Gastroesophageal sphincter (tissue), 4 donors: Measurements from ENCODE around the gene LIMK1. TPM values are rescaled to one million over a fixed set of nuclear protein-coding genes. Genes with fewer than 3 reads are reported as not detected.

Experiments used
- ATAC-seq: fragments of 150-250 bp; one replicate; pipeline ENCODE4 v1.9.1; 2016; ENCODE audit warnings: mild to moderate bottlenecking, moderate library complexity
- H3K27ac ChIP-seq, 4 donors: fragments of 200-600 bp; sonication (generic) in 3 of 4; 1 replicate in 3 of 4; 2 replicates in 1 of 4; pipeline ENCODE4 v1.5.1; 2016 to 2019
- H3K27me3 ChIP-seq: fragments of 200-600 bp; sonication (generic); one replicate; pipeline ENCODE4 v1.5.1; 2019
- H3K36me3 ChIP-seq, 2 donors: fragments of 200-600 bp; sonication (generic); one replicate each; pipeline ENCODE4 v1.5.1; 2019; ENCODE audit warnings: control low read depth in 1 of 2
- H3K4me1 ChIP-seq, 3 donors: fragments of 200-600 bp; sonication (generic); 1 replicate in 2 of 3; 2 replicates in 1 of 3; pipeline ENCODE4 v1.5.1; 2016 to 2019; ENCODE audit warnings: control low read depth in 2 of 3
- H3K4me3 ChIP-seq, 2 donors: fragments of 200-600 bp; sonication (generic); one replicate each; pipeline ENCODE4 v1.5.1; 2019; ENCODE audit warnings: mild to moderate bottlenecking in 1 of 2, moderate library complexity in 1 of 2
- H3K9me3 ChIP-seq, 3 donors: fragments of 200-600 bp; sonication (generic); one replicate each; pipeline ENCODE4 v1.5.1; 2017 to 2019; ENCODE audit warnings: control low read depth in 2 of 3
- EP300 ChIP-seq: sonication (generic); formaldehyde crosslinking; IDR thresholded peaks from one replicate; pipeline ENCODE4 v1.6.1; 2017; ENCODE audit warnings: antibody characterized with exemption, mild to moderate bottlenecking
- POLR2A ChIP-seq, 2 donors: fragments of 450-650 bp; IDR thresholded peaks; one replicate each; pipeline ENCODE4 v1.6.1; 2017; ENCODE audit warnings: antibody characterized with exemption in 2 of 2, mild to moderate bottlenecking in 2 of 2, moderate library complexity in 1 of 2
- POLR2AphosphoS5 ChIP-seq: sonication (generic); formaldehyde crosslinking; IDR thresholded peaks from one replicate; pipeline ENCODE4 v1.6.1; 2017; ENCODE audit warnings: antibody characterized with exemption
- WGBS, 2 donors: methylation state at CpG; one replicate each; pipeline ENCODE4 v1.1.5; 2018; ENCODE audit warnings: low coverage in 1 of 2; 5-methylcytosine and 5-hydroxymethylcytosine counted together
- total RNA-seq, 4 donors: library from RNA; depleted of rRNA; stranded (reverse); fragments of >200 nt; gene quantifications; one replicate each; pipeline ENCODE4 v1.1.0, GENCODE V29; 2016
- TF ChIP-seq, protein P1 (sequence below), 4 experiments: fragments of 200-600 bp in 2 of 4; fragments of 450-650 bp in 2 of 4; sonication (generic) in 1 of 4; IDR thresholded peaks; one replicate each; pipeline ENCODE4 v1.5.1; 2017 to 2019; ENCODE audit warnings: antibody characterized with exemption in 4 of 4, mild to moderate bottlenecking in 2 of 4, moderate library complexity in 2 of 4

LIMK1 gene
- total RNA-seq, 4 donors from 2014 or later, result 7.2 to 20.6 (median 13.2) TPM

DNA sequence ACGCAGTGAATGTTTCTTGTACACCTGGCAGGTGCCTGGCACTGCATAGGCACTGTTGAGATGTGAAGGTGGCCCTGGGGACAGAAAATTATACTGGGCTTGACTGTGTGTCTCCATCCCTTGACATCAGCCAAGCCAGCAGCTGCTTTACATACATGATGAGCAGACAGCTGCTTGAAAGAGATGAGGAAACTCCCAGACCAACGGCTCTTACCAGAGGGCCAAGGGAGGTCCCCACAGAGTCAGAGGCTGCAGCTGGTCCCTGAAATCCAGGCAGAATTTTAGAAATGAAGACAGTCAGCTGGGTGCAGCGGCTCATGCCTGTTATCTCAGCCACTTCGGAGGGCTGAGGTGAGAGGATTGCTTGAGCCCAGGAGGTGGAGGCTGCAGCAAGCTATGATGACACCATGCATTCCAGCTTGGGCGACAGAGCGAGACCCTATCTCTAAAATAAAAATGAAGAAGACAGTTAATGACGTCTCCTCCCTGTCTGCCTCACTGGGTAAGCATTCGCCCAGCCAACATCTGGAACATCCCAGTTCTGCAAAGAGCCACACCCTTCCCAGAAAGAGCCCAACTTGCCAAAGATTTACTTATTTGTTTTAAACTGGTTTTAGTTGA is 17.6 kb downstream of the LIMK1 start:
- Histone ChIP-seq H3K27me3 (no peaks in the 10 kb centered on the region), H3K36me3 (peaks cover 0 to 87% of the 10 kb centered on the region in 2 donors), H3K4me1 (no peaks in the 10 kb centered on the region), H3K27ac (peak overlapping the region in 2 of 4 donors; percentile 51 to 57), H3K4me3 (no peak overlapping the region), H3K9me3 (no peaks in the 10 kb centered on the region)
- TF ChIP-seq, protein P1, sequence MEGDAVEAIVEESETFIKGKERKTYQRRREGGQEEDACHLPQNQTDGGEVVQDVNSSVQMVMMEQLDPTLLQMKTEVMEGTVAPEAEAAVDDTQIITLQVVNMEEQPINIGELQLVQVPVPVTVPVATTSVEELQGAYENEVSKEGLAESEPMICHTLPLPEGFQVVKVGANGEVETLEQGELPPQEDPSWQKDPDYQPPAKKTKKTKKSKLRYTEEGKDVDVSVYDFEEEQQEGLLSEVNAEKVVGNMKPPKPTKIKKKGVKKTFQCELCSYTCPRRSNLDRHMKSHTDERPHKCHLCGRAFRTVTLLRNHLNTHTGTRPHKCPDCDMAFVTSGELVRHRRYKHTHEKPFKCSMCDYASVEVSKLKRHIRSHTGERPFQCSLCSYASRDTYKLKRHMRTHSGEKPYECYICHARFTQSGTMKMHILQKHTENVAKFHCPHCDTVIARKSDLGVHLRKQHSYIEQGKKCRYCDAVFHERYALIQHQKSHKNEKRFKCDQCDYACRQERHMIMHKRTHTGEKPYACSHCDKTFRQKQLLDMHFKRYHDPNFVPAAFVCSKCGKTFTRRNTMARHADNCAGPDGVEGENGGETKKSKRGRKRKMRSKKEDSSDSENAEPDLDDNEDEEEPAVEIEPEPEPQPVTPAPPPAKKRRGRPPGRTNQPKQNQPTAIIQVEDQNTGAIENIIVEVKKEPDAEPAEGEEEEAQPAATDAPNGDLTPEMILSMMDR (IDR thresholded peaks at IDR 0.05), result no peak
- TF ChIP-seq POLR2AphosphoS5, result no peak
- TF ChIP-seq POLR2A (IDR thresholded peaks at IDR 0.05), result no peak
- no peak for TF ChIP-seq EP300
- ATAC-seq, result peak; percentile 76
- 68 to 80% methylated on average over 1 to 4 of the region's 8 CpGs for whole genome bisulfite sequencing, 2 donors

DNA sequence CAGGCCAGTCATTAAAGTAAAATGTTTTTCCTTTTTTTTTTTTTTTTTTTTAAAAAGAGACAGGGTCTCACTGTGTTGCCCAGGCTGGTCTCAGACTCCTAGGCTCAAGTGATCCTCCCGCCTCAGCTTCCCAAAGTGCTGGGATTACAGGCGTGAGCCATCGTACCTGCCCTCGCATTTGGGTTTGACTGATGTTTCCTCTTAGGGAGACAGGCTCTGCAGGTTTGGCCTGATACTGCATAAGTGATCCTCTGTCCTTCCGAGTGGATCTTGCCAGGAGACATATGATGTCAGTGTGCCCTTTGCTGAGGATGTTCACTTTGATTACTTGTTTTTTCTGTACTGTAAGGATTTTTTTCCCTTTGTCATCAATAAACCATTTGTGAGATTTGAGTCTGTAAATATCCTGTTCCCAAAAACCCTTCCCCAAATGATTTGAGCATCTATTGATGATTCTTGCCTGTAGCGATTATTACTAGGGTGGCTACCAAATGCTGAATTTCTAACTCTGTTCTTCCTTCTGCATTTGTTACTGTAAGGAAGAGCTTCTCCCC is 19.7 kb downstream of the LIMK1 start:
- peaks cover 0 to 89% of the 10 kb centered on the region in 2 donors for H3K36me3 ChIP-seq
- 88 to 90% methylated on average over 3 to 5 of the region's 6 CpGs for WGBS, 2 donors
- no peaks in the 10 kb centered on the region for H3K9me3 ChIP-seq
- no peak for ATAC-seq
- H3K4me1 ChIP-seq, result no peaks in the 10 kb centered on the region
- H3K27me3 ChIP-seq, result no peaks in the 10 kb centered on the region
- no peak overlapping the region for H3K4me3 ChIP-seq
- H3K27ac ChIP-seq, result no peak overlapping the region
- TF ChIP-seq POLR2AphosphoS5, result no peak
- no peak for TF ChIP-seq POLR2A (IDR thresholded peaks at IDR 0.05)
- TF ChIP-seq, protein P1 (IDR thresholded peaks at IDR 0.05), result no peak
- no peak for TF ChIP-seq EP300

DNA sequence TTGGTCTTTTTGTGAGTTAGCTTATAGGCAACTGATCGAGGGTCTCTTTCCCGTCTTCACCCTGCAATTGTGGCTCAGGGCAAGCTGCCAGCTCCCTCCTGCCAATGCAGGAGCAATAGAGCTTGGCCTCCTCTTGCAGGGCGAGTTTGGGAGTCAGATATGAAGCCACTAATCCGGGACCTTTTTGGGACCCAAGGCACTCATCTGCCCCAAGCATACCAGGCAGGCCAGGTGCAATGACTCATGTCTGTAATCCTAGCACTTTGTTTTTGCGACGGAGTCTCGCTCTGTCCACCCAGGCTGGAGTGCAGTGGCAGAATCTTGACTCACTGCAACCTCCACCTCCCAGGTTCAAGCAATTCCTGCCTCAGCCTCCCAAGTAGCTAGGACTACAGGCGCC is 21.1 kb downstream of the LIMK1 start:
- Histone ChIP-seq H3K27me3 (no peaks in the 10 kb centered on the region), H3K4me1 (no peaks in the 10 kb centered on the region), H3K4me3 (no peak overlapping the region), H3K9me3 (no peaks in the 10 kb centered on the region), H3K27ac (no peak overlapping the region), H3K36me3 (peaks cover 0 to 92% of the 10 kb centered on the region in 2 donors)
- 77 to 95% methylated on average over 3 to 4 of the region's 8 CpGs for WGBS, 2 donors
- no peak for ATAC-seq
- TF ChIP-seq POLR2A (IDR thresholded peaks at IDR 0.05) (no peak), EP300 (no peak), POLR2AphosphoS5 (no peak)
- TF ChIP-seq, protein P1 (IDR thresholded peaks at IDR 0.05), result no peak

DNA sequence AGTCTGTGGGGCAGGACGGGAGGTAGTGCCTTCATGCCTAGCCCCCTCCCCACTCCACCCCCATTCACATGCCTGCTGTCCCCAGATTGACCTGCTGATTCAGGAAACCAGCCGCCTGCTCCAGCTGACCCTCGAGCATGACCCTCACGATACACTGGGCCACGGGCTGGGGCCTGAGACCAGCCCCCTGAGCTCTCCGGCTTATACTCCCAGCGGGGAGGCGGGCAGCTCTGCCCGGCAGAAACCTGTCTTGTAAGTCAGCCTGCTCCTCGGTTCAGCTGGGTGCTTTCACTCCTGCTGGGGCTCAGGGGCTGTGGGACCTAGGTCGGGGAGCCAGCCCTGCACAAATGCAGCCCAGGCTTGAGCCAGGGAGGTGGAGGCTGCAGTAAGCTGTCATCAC is 22.4 kb downstream of the LIMK1 start:
- H3K36me3 ChIP-seq, result peaks cover 0 to 92% of the 10 kb centered on the region in 2 donors
- H3K4me3 ChIP-seq, result no peak overlapping the region

More for the DNA sequence above, 22.4 kb downstream of the LIMK1 start:
- H3K27ac ChIP-seq, result no peak overlapping the region
- no peaks in the 10 kb centered on the region for H3K4me1 ChIP-seq
- WGBS, 2 donors, result no CpG with 5 or more reads among the region's 11 CpGs
- no peak for ATAC-seq
- no peaks in the 10 kb centered on the region for H3K9me3 ChIP-seq
- TF ChIP-seq POLR2A (IDR thresholded peaks at IDR 0.05), result no peak
- TF ChIP-seq EP300, result no peak
- no peak for TF ChIP-seq POLR2AphosphoS5
- TF ChIP-seq, protein P1 (IDR thresholded peaks at IDR 0.05), result no peak
- H3K27me3 ChIP-seq, result no peaks in the 10 kb centered on the region
